IMR-90 (cell line): Measurements from ENCODE around the gene GPLD1. TPM values are rescaled to one million over a fixed set of nuclear protein-coding genes. Genes with fewer than 3 reads are reported as not detected.

ENCODE experiments used
- ATAC-seq: fragments of 200-7000 bp; cut with Tn5 transposase; 2 replicates; pipeline ENCODE4 v1.9.1; 2020; ENCODE audit warnings: low read depth, mild to moderate bottlenecking, moderate library complexity
- BruUV-seq: library from RNA; stranded (reverse); fragments of 400-500 nt; replicated peaks from 2 replicates; lab custom pipeline; 2021; lab: Mats Ljungman, UMichigan
- CTCF ChIA-PET: fragments of 300-600 bp; formaldehyde crosslinking; extraction: SDS; loops from one replicate; lab custom pipeline; 2021; ENCODE audit warnings: antibody characterized with exemption; lab: Yijun Ruan, JAX
- POLR2A ChIA-PET: fragments of 300-600 bp; sonication (Branson Sonifier 250); formaldehyde crosslinking; loops from one replicate; lab custom pipeline; 2022; ENCODE audit warnings: antibody characterized with exemption; ENCODE audit not compliant: unreplicated experiment; lab: Charles Lee
- DNase-seq: peaks from one replicate; pipeline ENCODE4 v3.0.0; 2013
- H2AFZ ChIP-seq: replicated peaks from 2 replicates; pipeline ENCODE3; 2013; ENCODE audit warnings: low read length, mild to moderate bottlenecking; ENCODE audit not compliant: poor library complexity
- H2AK5ac ChIP-seq: 2 replicates; pipeline ENCODE4 v1.6.1; 2013; ENCODE audit warnings: low read depth, low read length, inconsistent platforms
- H2AK9ac ChIP-seq: replicated peaks from 2 replicates; pipeline ENCODE3; 2013; ENCODE audit warnings: mild to moderate bottlenecking, low read depth, low read length, moderate library complexity; ENCODE audit not compliant: poor library complexity
- H2BK120ac ChIP-seq: 2 replicates; pipeline ENCODE4 v1.6.1; 2013; ENCODE audit warnings: low read depth, low read length, inconsistent platforms
- H2BK15ac ChIP-seq: 3 replicates; pipeline ENCODE4 v1.6.1; 2013; ENCODE audit warnings: low read depth, low read length, inconsistent platforms
- H2BK20ac ChIP-seq: 2 replicates; pipeline ENCODE4 v1.6.1; 2013; ENCODE audit warnings: low read depth, mild to moderate bottlenecking, inconsistent platforms, low read length, moderate library complexity
- H2BK5ac ChIP-seq: 2 replicates; pipeline ENCODE4 v1.6.1; 2013; ENCODE audit warnings: mild to moderate bottlenecking, low read depth, low read length, inconsistent platforms; ENCODE audit not compliant: poor library complexity, severe bottlenecking
- H3K14ac ChIP-seq: replicated peaks from 2 replicates; pipeline ENCODE4 v1.6.1; 2013; ENCODE audit warnings: low read depth, low read length, inconsistent platforms
- H3K18ac ChIP-seq: 2 replicates; pipeline ENCODE4 v1.6.1; 2013; ENCODE audit warnings: low read depth, low read length, control low read depth
- H3K23ac ChIP-seq: 2 replicates; pipeline ENCODE4 v1.6.1; 2013; ENCODE audit warnings: low read depth, low read length, inconsistent platforms
- H3K27ac ChIP-seq: 2 replicates; pipeline ENCODE4 v1.5.1; 2013; ENCODE audit warnings: mild to moderate bottlenecking, control low read depth, low read length; ENCODE audit not compliant: insufficient read depth
- H3K27me3 ChIP-seq: 2 replicates; pipeline ENCODE4 v1.6.1; 2013; ENCODE audit warnings: low read length; ENCODE audit not compliant: control insufficient read depth, insufficient read depth
- H3K36me3 ChIP-seq: 2 replicates; pipeline ENCODE4 v1.6.1; 2013; ENCODE audit warnings: low read length, mixed read lengths; ENCODE audit not compliant: control insufficient read depth, insufficient read depth
- H3K4ac ChIP-seq: 2 replicates; pipeline ENCODE4 v1.6.1; 2013; ENCODE audit warnings: low read depth, low read length, inconsistent platforms
- H3K4me1 ChIP-seq: 2 replicates; pipeline ENCODE4 v1.6.1; 2013; ENCODE audit warnings: low read length, mixed read lengths; ENCODE audit not compliant: control insufficient read depth, insufficient read depth
- H3K4me2 ChIP-seq: 2 replicates; pipeline ENCODE4 v1.6.1; 2013; ENCODE audit warnings: low read depth, mild to moderate bottlenecking, control low read depth, low read length, moderate library complexity
- H3K4me3 ChIP-seq: 2 replicates; pipeline ENCODE4 v1.5.1; 2013; ENCODE audit warnings: low read depth, mild to moderate bottlenecking, control low read depth, low read length, moderate library complexity; ENCODE audit not compliant: insufficient read depth
- H3K56ac ChIP-seq: 2 replicates; pipeline ENCODE4 v1.6.1; 2013; ENCODE audit warnings: low read length, inconsistent platforms; ENCODE audit not compliant: insufficient read depth; ENCODE audit errors: extremely low read depth
- H3K79me1 ChIP-seq, 2 experiments: 2 replicates each; pipeline ENCODE4 v1.6.1; 2013; ENCODE audit warnings: low read length in 2 of 2, inconsistent platforms in 1 of 2, low read depth in 1 of 2
- H3K9ac ChIP-seq: 2 replicates; pipeline ENCODE4 v1.6.1; 2013; ENCODE audit warnings: low read depth, low read length, control low read depth
- H3K9me1 ChIP-seq: 2 replicates; pipeline ENCODE4 v1.6.1; 2013; ENCODE audit warnings: low read length, inconsistent platforms; ENCODE audit not compliant: insufficient read depth
- H3K9me3 ChIP-seq: 2 replicates; pipeline ENCODE4 v1.6.1; 2013; ENCODE audit warnings: low read length; ENCODE audit not compliant: control insufficient read depth, insufficient read depth
- H4K20me1 ChIP-seq: 2 replicates; pipeline ENCODE4 v1.6.1; 2013; ENCODE audit warnings: low read length, inconsistent platforms; ENCODE audit not compliant: insufficient read depth
- H4K5ac ChIP-seq: 2 replicates; pipeline ENCODE4 v1.6.1; 2013; ENCODE audit warnings: mild to moderate bottlenecking, low read depth, low read length, control low read depth
- H4K8ac ChIP-seq, 2 experiments: 2 replicates each; pipeline ENCODE4 v1.6.1; 2013; ENCODE audit warnings: low read depth in 2 of 2, low read length in 2 of 2, control low read depth in 1 of 2, inconsistent platforms in 1 of 2
- H4K91ac ChIP-seq: 2 replicates; pipeline ENCODE4 v1.6.1; 2013; ENCODE audit warnings: low read depth, low read length, inconsistent platforms; ENCODE audit not compliant: insufficient read depth
- MAFK ChIP-seq: IDR thresholded peaks from 2 replicates; pipeline ENCODE4 v1.6.1; 2012; ENCODE audit warnings: low read depth, low read length, improper control_type of control experiment
- WGBS, 2 experiments: methylation state at CpG; one replicate each; pipeline versions ENCODE4 v1.1.5 to v1.1.7; 2013; ENCODE audit warnings: missing lambda C conversion rate in 2 of 2; ENCODE audit not compliant: insufficient read length in 1 of 2; ENCODE audit errors: extremely low coverage in 2 of 2; 5-methylcytosine and 5-hydroxymethylcytosine counted together
- dilution Hi-C: fragments of 300-500 bp; cut with HindIII; formaldehyde crosslinking; loops from one replicate; pipeline ENCODE4 v1.14.3; 2018; ENCODE audit warnings: low sequenced_read_pairs; ENCODE audit not compliant: unreplicated experiment
- in situ Hi-C: fragments of 300-500 bp; cut with MboI; formaldehyde crosslinking; loops from 3 replicates; pipeline ENCODE4 v1.14.3; 2019; ENCODE audit warnings: low sequenced_read_pairs, inconsistent platforms, mixed read lengths
- intact Hi-C: fragments of 100-400 bp; cut with micrococcal nuclease; formaldehyde crosslinking; loops from 2 replicates; pipeline ENCODE4 v1.10.0; 2022
- polyA plus RNA-seq, 3 experiments: library from polyadenylated mRNA; depleted of rRNA; stranded (reverse); fragments of >200 nt; gene quantifications; 2 replicates each; pipeline ENCODE4 v1.2.3, GENCODE V29; 2012; ENCODE audit warnings: low replicate concordance in 1 of 3
- total RNA-seq: library from RNA; depleted of rRNA; stranded (reverse); fragments of >200 nt; gene quantifications from 2 replicates; pipeline ENCODE4 v1.2.3, GENCODE V29; 2012
- TF ChIP-seq, protein P1 (sequence below): fragments of 150-350 bp; IDR thresholded peaks from 2 replicates; pipeline ENCODE4 v1.6.1; 2017; ENCODE audit warnings: mild to moderate bottlenecking, antibody characterized with exemption, low read length, low read depth

The GPLD1 gene
- total and polyA plus RNA-seq, 2 of the 4 experiments (the other 2 are of a cell fraction), result 0.05 to 0.18 TPM

DNA sequence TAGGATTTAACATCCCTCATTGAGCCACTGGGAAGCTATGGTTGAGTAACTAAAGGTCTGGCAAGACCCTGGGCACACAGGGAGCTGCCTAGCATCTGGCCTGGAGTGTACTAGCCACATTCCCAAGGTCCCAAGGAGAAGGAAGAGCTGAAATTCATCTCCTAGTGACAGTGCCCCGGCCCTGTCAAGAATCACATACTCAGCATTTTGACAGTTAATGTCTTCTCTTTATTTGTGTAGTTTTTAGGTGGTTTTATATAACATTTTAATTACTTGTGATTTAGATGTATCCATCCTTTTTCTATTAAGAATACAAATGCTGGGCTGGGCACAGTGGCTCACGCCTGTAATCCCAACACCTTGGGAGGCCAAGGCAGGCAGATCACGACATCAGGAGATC lies 45.8 kb upstream of the GPLD1 start:
- no peak overlapping the region for H2BK120ac ChIP-seq

More for the DNA sequence above, 45.8 kb upstream of the GPLD1 start:
- H3K36me3 ChIP-seq, result no peaks in the 10 kb centered on the region
- WGBS, 2 experiments, result no CpG with 5 or more reads among the region's 3 CpGs
- H4K5ac ChIP-seq, result no peak overlapping the region
- H2BK15ac ChIP-seq, result no peak overlapping the region
- H3K27ac ChIP-seq, result no peak overlapping the region
- no peak overlapping the region for H3K9ac ChIP-seq
- no peak overlapping the region for H3K4ac ChIP-seq
- no peak overlapping the region for H4K91ac ChIP-seq
- TF ChIP-seq MAFK, result peak; percentile 43
- TF ChIP-seq, protein P1, sequence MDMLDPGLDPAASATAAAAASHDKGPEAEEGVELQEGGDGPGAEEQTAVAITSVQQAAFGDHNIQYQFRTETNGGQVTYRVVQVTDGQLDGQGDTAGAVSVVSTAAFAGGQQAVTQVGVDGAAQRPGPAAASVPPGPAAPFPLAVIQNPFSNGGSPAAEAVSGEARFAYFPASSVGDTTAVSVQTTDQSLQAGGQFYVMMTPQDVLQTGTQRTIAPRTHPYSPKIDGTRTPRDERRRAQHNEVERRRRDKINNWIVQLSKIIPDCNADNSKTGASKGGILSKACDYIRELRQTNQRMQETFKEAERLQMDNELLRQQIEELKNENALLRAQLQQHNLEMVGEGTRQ, result no peak
- H3K79me1 ChIP-seq, result no peaks in the 10 kb centered on the region
- H4K20me1 ChIP-seq, result no peaks in the 10 kb centered on the region
- H2AK5ac ChIP-seq, result no peak overlapping the region
- 0 out of 2 replicates have a peak, but pooled peaks cover 1% of the 10 kb centered on the region for H3K27me3 ChIP-seq
- no peak overlapping the region for H2BK20ac ChIP-seq
- H3K9me3 ChIP-seq, result no peaks in the 10 kb centered on the region
- H3K14ac ChIP-seq, result no peak overlapping the region
- H3K9me1 ChIP-seq, result no peaks in the 10 kb centered on the region
- no peak overlapping the region for H4K8ac ChIP-seq
- H3K23ac ChIP-seq, result no peak overlapping the region
- no peak overlapping the region for H3K18ac ChIP-seq
- H2AFZ ChIP-seq, result no peak overlapping the region
- no peak overlapping the region for H3K56ac ChIP-seq
- no peaks in the 10 kb centered on the region for H3K4me1 ChIP-seq
- H2BK5ac ChIP-seq, result no peak overlapping the region
- ChIA-PET POLR2A (no interaction called here), CTCF (no interaction called here)
- in situ Hi-C loops, result no loop called here
- H2AK9ac ChIP-seq, result no peak overlapping the region
- intact Hi-C loops, result no loop called here
- no peak overlapping the region for H3K4me2 ChIP-seq
- H3K4me3 ChIP-seq, result no peak overlapping the region
- no peak for DNase-seq
- no TSS peak for BruUV-seq
- ATAC-seq, result no peak
- dilution Hi-C loops, result no loop called here
